GM18526 (cell line): ENCODE measurements around the gene PTGS1.

Source experiments
- POLR2A ChIP-seq: IDR thresholded peaks from 3 replicates; pipeline ENCODE4 v1.6.1; 2011; ENCODE audit not compliant: insufficient read length; ENCODE audit errors: extremely low read depth

PTGS1 gene

DNA sequence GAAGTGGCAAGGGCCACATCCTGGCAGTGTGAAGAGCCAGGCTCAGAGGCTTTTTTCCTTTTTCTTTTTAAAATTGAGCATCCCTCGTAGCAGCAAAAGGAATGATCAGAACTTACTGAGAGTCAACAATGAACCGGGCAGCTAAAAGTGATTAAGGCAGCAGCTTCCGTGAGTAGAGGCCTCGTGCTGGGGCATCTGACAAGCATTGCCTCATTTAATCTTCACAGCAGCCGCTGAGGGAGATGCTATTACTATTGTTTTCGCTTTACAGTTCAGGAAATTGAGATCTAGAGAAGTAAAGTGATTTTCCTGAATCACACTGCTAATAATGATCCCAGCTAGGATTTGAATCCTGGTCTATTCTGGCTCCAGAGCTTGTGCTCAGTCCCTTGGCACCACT lies 30.7 kb upstream of the PTGS1 start:
- no peak for TF ChIP-seq POLR2A

- TF ChIP-seq POLR2A, result no peak
Measured at GRCh38 chr9:122342323-122343050, 28.3 kb upstream of the PTGS1 start.

DNA sequence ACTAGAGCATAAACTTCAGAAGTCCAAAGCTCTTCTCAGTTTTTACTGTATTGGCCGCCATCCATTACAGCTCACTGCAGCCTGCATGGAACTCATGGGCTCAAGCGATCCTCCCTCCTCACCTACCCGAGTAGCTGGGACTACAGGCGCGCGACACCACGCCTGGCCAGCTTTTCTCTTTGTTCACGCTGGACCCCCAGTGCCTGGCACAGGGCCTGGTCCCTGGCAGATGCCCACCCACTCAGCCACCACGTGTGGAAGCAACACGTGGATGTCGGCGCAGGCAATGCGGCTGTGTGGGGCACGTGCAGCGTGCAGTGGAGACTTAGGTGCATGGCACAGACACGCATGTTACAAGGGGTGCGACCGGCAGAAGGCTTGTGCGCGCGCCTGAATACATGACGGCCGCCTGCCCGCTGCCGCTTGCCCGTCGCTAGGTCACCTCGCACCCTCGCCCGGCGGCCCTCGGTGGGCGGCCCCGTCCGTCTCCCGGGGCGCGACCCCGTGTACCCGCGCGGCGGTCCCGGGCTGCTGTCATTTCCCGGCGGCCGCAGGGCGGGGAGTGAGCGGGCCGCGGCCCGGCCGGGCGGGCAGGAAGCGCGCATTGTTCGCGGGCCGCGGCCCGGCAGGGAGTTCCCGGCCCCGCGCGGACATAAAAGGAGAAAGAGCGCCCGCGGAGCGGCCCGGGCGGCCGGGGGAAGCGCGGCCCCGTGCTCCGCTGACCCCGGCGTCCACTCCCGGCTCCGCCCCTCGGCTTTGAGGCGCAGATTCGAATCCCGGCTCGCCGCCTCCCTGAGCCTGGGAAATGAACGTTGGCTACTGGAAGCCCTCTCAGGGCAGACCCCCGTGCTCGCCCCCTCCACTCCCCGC lies 24.1 kb upstream of the PTGS1 start:
- TF ChIP-seq POLR2A, result no peak

DNA sequence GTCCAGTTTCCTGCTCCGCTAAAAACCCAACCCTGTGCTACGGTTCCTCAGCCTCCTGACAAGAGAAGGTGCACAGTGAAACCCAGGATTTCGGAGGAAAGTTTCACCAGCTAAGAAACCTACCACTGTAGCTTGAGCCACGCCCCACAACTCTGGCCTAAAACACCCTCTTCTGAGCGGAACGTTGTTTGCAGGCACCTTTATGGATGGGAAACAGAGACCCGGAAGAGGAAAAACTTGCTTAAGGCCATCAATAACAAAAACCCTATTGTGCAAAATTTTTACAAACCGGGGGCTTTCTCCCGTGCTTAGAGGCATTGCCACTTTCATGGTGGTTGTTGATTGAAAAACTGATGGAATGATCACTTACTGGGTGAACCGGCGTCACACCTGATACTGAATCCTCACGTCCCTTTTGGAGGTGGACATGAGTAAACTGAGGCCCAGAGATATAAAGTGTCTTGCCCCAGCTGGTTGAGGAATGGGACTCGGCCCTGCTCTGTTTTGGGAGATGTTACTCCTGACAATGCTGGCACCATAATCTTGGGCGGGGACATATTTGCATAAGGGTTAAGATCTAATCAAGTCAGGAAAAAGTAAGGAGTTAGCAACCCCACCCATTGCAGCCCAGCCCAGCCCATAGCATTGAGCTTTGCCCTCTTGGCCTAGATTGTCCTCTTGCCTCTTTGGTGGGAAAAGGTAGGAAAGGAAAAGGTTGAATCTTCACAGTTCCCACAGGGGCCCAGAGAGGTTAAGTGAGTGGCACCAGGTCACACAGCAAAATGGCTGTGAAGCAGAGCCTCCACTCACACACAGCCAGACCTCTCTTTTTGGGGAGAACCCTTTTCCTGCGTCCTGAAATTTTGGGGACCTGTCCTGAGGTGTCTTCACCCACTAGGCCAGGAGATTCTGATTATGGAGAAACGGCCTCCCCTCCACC lies 23.2 kb upstream of the PTGS1 start:
- no peak for TF ChIP-seq POLR2A

- TF ChIP-seq POLR2A, result no peak
Measured at GRCh38 chr9:122348288-122348777, 22.5 kb upstream of the PTGS1 start.

DNA sequence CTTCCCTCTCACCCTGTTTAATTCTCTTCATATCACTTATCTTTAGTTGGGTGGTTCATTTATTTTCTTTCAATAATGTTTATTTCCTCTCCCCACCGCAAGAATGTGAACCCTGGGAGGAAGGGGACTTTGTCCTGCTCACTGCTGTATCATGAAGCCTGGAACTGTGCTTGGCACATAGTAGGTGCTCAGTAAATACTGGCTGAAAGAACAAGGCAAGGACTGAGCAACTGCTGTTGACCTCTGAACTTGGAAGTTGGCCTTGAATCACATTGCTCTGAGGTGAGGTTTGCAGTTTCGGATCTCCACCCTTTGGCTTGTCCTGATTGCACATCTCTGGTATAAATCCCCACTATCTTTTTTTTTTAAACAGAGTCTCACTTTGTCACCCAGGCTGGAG lies 22.0 kb upstream of the PTGS1 start:
- no peak for TF ChIP-seq POLR2A

- no peak for TF ChIP-seq POLR2A
Measured at GRCh38 chr9:122349201-122349600, 21.6 kb upstream of the PTGS1 start.

- TF ChIP-seq POLR2A, result no peak
Measured at GRCh38 chr9:122350577-122351355, 20.1 kb upstream of the PTGS1 start.

- TF ChIP-seq POLR2A, result no peak
Measured at GRCh38 chr9:122354536-122355199, 16.2 kb upstream of the PTGS1 start.

DNA sequence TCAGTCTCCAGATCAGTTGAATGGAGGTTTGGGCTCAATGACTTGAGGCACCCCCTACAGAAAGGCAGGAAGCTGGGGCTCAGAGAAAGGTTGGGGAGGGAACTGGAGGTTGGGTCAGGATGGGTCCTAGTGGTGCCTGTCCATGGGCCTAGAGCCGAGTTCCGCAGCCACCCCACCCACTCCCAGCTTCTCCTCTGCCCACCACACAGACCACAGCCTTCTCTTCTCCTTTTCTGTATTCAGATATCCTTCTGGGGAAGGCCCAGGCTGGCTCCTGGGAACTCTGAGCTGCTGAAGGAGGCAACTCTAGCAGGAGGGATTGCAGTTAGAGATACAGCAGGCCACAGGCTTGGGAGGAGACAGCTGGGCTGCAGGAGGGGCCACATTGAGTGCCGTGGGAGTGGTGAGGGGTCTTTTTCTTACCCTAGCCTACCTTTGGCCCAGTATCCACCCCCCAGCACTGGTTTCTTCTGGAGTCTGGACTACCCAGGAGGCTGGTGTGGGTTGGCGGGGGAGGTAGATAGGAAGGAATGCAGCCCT lies 15.4 kb upstream of the PTGS1 start:
- no peak for TF ChIP-seq POLR2A

DNA sequence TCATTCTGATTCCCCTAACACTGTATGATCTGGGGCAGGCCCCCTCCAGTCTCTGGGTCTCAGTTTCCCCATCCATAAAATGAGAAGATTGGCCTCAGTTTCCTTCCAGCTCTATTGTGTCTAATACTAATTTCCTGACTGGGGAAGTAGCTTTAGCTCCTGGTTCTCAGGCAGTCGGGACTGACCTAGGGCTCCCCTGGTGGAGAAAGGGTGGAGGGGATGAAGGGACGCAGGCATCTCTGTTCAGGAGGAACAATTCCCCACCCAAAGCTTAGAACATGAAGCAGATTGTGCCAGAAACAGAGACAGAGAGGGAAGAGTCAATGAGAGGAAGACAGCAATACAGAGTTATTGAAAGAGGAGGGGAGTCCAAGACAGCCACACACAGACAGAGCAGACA lies 14.2 kb upstream of the PTGS1 start:
- TF ChIP-seq POLR2A, result no peak

DNA sequence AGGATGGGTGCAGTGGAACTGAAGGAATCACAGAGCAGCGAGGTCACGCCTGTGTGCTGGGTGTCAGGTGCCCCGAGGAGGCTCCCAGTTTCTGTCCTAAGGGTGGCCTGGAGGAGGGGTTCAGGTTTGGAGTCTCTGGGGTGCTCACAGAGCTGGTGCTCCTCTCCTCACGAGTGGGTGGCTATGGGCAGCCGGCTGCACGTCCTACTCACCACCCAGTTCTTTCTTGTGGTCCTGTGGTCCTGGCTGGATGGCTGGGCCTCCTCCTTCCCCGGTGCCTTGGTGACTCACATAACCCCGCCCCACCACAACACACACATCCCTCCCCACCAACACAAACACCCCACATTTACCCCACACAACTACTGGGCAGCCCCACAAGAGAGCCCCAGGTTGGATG lies 9.9 kb upstream of the PTGS1 start:
- TF ChIP-seq POLR2A, result no peak

GRCh38 chr9:122364117-122364782 lies 6.6 kb upstream of the PTGS1 start:
- TF ChIP-seq POLR2A, result no peak

DNA sequence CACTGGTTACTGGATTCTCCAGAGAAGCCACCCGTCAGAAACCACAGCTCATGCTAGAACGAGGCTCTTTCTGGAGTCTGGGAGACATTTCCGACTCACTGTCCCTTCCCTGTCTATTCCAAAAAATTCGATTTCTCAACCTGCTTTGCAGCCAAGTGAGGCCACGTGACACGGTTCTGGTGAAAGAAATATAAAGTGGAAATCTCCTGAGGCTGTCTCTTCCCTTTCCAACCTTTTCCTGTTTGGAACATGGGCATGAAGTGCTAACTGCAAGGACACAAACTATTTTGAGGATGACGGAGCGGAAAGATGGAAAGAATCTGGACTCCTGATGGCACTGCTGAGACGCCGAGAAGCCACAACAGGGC lies 6.1 kb upstream of the PTGS1 start:
- no peak for TF ChIP-seq POLR2A
